HEK293 (cell line): Measurements from ENCODE around the gene TAOK3.

Experiments used
- CTCF ChIA-PET: fragments of 350-600 bp; formaldehyde crosslinking; extraction: SDS; loops from one replicate; lab custom pipeline; 2021; ENCODE audit warnings: antibody characterized with exemption; lab: Yijun Ruan, JAX
- POLR2A ChIA-PET: fragments of 300-600 bp; formaldehyde crosslinking; extraction: SDS; loops from one replicate; lab custom pipeline; 2020; ENCODE audit warnings: antibody characterized with exemption, inconsistent platforms; lab: Yijun Ruan, JAX
- H3K27ac ChIP-seq: fragments of 200-500 bp; sonication (Bioruptor generic); 2 replicates; pipeline ENCODE4 v1.5.1; 2014; ENCODE audit warnings: low read depth, low read length, control low read depth, inconsistent platforms; ENCODE audit errors: extremely low read depth
- H3K36me3 ChIP-seq, 2 experiments: fragments of 200-500 bp in 1 of 2; sonication (Bioruptor generic) in 1 of 2; 1 replicate in 1 of 2; 2 replicates in 1 of 2; pipeline ENCODE4 v1.5.1; 2014 to 2017; ENCODE audit warnings: inconsistent platforms in 2 of 2, low read length in 2 of 2; ENCODE audit not compliant: control insufficient read depth in 2 of 2, insufficient read depth in 1 of 2
- H3K4me1 ChIP-seq: fragments of 200-500 bp; sonication (Bioruptor generic); 2 replicates; pipeline ENCODE4 v1.5.1; 2014; ENCODE audit warnings: mild to moderate bottlenecking, low read length, inconsistent platforms; ENCODE audit not compliant: control insufficient read depth, insufficient read depth
- H3K4me3 ChIP-seq: 2 replicates; pipeline ENCODE4 v1.5.1; 2011; ENCODE audit warnings: low read depth, mild to moderate bottlenecking, control low read depth, low read length, moderate library complexity
- H3K9me3 ChIP-seq: fragments of 200-500 bp; sonication (Bioruptor generic); 2 replicates; pipeline ENCODE4 v1.5.1; 2014; ENCODE audit warnings: low read depth, low read length, inconsistent platforms; ENCODE audit not compliant: control insufficient read depth, insufficient read depth
- BCL11A ChIP-seq: fragments of 450-650 bp; formaldehyde crosslinking; IDR thresholded peaks from 2 replicates; pipeline ENCODE4 v1.5.1; 2016; ENCODE audit warnings: low read depth, missing biosample characterization, missing genetic modification characterization
- EGR2 ChIP-seq: fragments of 450-650 bp; formaldehyde crosslinking; IDR thresholded peaks from 2 replicates; pipeline ENCODE4 v1.5.1; 2016; ENCODE audit warnings: low read depth, missing biosample characterization, missing genetic modification characterization
- GFI1B ChIP-seq: fragments of 450-650 bp; formaldehyde crosslinking; IDR thresholded peaks from 2 replicates; pipeline ENCODE4 v1.5.1; 2016; ENCODE audit warnings: missing biosample characterization, missing genetic modification characterization
- KLF8 ChIP-seq: fragments of 450-650 bp; formaldehyde crosslinking; IDR thresholded peaks from 2 replicates; pipeline ENCODE4 v1.5.1; 2016; ENCODE audit warnings: missing biosample characterization, missing genetic modification characterization
- MEIS1 ChIP-seq: sonication (generic); formaldehyde crosslinking; IDR thresholded peaks from 2 replicates; pipeline ENCODE4 v1.8.1; 2022; ENCODE audit warnings: missing genetic modification reagents, mild to moderate bottlenecking, borderline replicate concordance
- OSR2 ChIP-seq: fragments of 450-650 bp; formaldehyde crosslinking; IDR thresholded peaks from 2 replicates; pipeline ENCODE4 v1.5.1; 2016; ENCODE audit warnings: missing biosample characterization, missing genetic modification characterization
- SALL2 ChIP-seq: fragments of 450-650 bp; formaldehyde crosslinking; IDR thresholded peaks from 2 replicates; pipeline ENCODE4 v1.5.0; 2017; ENCODE audit warnings: missing biosample characterization, mild to moderate bottlenecking, missing genetic modification characterization, borderline replicate concordance
- SP2 ChIP-seq: fragments of 450-650 bp; formaldehyde crosslinking; IDR thresholded peaks from 2 replicates; pipeline ENCODE4 v1.5.1; 2016; ENCODE audit warnings: missing biosample characterization, missing genetic modification characterization
- ZBTB20 ChIP-seq: fragments of 450-650 bp; formaldehyde crosslinking; IDR thresholded peaks from 2 replicates; pipeline ENCODE4 v1.5.1; 2016; ENCODE audit warnings: missing biosample characterization, missing genetic modification characterization
- ZNF121 ChIP-seq: fragments of 450-650 bp; formaldehyde crosslinking; IDR thresholded peaks from 2 replicates; pipeline ENCODE4 v1.5.1; 2016; ENCODE audit warnings: missing biosample characterization, missing genetic modification characterization
- ZNF155 ChIP-seq: fragments of 450-650 bp; formaldehyde crosslinking; IDR thresholded peaks from 2 replicates; pipeline ENCODE4 v1.5.1; 2016; ENCODE audit warnings: missing biosample characterization, missing genetic modification characterization
- ZNF19 ChIP-seq: fragments of 450-650 bp; formaldehyde crosslinking; IDR thresholded peaks from 2 replicates; pipeline ENCODE4; 2016; ENCODE audit warnings: missing biosample characterization, missing genetic modification characterization, low read depth
- ZNF211 ChIP-seq: fragments of 450-650 bp; formaldehyde crosslinking; IDR thresholded peaks from 2 replicates; pipeline ENCODE4 v1.5.1; 2016; ENCODE audit warnings: low read depth, missing biosample characterization, missing genetic modification characterization
- ZNF214 ChIP-seq: fragments of 450-650 bp; formaldehyde crosslinking; IDR thresholded peaks from 2 replicates; pipeline ENCODE4 v1.5.1; 2017; ENCODE audit warnings: missing biosample characterization, mild to moderate bottlenecking, missing genetic modification characterization, borderline replicate concordance
- ZNF223 ChIP-seq: fragments of 450-650 bp; formaldehyde crosslinking; IDR thresholded peaks from 2 replicates; pipeline ENCODE4 v1.5.1; 2016; ENCODE audit warnings: missing biosample characterization, missing genetic modification characterization
- ZNF335 ChIP-seq: fragments of 450-650 bp; formaldehyde crosslinking; conservative IDR thresholded peaks from 2 replicates; pipeline ENCODE4 v1.5.1; 2016; ENCODE audit warnings: missing biosample characterization, missing genetic modification characterization
- ZNF394 ChIP-seq: fragments of 450-650 bp; formaldehyde crosslinking; IDR thresholded peaks from 2 replicates; pipeline ENCODE4 v1.5.1; 2016; ENCODE audit warnings: missing biosample characterization, missing genetic modification characterization, mild to moderate bottlenecking, moderate library complexity, borderline replicate concordance
- ZNF510 ChIP-seq: fragments of 450-650 bp; formaldehyde crosslinking; IDR thresholded peaks from 2 replicates; pipeline ENCODE4 v1.5.1; 2018; ENCODE audit warnings: mild to moderate bottlenecking, missing genetic modification characterization, missing biosample characterization; ENCODE audit not compliant: insufficient replicate concordance
- ZNF514 ChIP-seq: fragments of 450-650 bp; formaldehyde crosslinking; IDR thresholded peaks from 2 replicates; pipeline ENCODE4 v1.5.1; 2016; ENCODE audit warnings: missing biosample characterization, missing genetic modification characterization
- ZNF555 ChIP-seq: fragments of 450-650 bp; formaldehyde crosslinking; conservative IDR thresholded peaks from 2 replicates; pipeline ENCODE4 v1.5.1; 2017; ENCODE audit warnings: missing biosample characterization, mild to moderate bottlenecking, missing genetic modification characterization, inconsistent platforms
- ZNF621 ChIP-seq: fragments of 450-650 bp; formaldehyde crosslinking; IDR thresholded peaks from 2 replicates; pipeline ENCODE4 v1.5.1; 2017; ENCODE audit warnings: missing biosample characterization, missing genetic modification characterization
- ZNF660 ChIP-seq: fragments of 450-650 bp; IDR thresholded peaks from 2 replicates; pipeline ENCODE4 v1.5.1; 2018; ENCODE audit warnings: missing biosample characterization, mild to moderate bottlenecking, missing genetic modification characterization
- ZNF76 ChIP-seq: fragments of 450-650 bp; formaldehyde crosslinking; IDR thresholded peaks from 2 replicates; pipeline ENCODE4; 2016; ENCODE audit warnings: low read depth, missing biosample characterization, missing genetic modification characterization, borderline replicate concordance
- ZNF792 ChIP-seq: fragments of 450-650 bp; formaldehyde crosslinking; IDR thresholded peaks from 2 replicates; pipeline ENCODE4 v1.5.1; 2016; ENCODE audit warnings: missing biosample characterization, missing genetic modification characterization
- ZSCAN16 ChIP-seq: fragments of 450-650 bp; formaldehyde crosslinking; IDR thresholded peaks from 2 replicates; pipeline ENCODE4 v1.5.1; 2016; ENCODE audit warnings: missing biosample characterization, missing genetic modification characterization
- TF ChIP-seq, protein P1 (sequence below): fragments of 450-650 bp; formaldehyde crosslinking; IDR thresholded peaks from 2 replicates; pipeline ENCODE4 v1.5.1; 2017; ENCODE audit warnings: missing biosample characterization, missing genetic modification characterization
- TF ChIP-seq, protein P2 (sequence below): IDR thresholded peaks from 2 replicates; pipeline ENCODE4 v1.6.1; 2011; ENCODE audit warnings: mild to moderate bottlenecking, low read depth, low read length, borderline replicate concordance
- TF ChIP-seq, protein P3 (sequence below): sonication (generic); formaldehyde crosslinking; IDR thresholded peaks from 2 replicates; pipeline ENCODE4 v1.8.1; 2022; ENCODE audit warnings: mild to moderate bottlenecking, moderate library complexity, missing genetic modification reagents

The TAOK3 gene

DNA sequence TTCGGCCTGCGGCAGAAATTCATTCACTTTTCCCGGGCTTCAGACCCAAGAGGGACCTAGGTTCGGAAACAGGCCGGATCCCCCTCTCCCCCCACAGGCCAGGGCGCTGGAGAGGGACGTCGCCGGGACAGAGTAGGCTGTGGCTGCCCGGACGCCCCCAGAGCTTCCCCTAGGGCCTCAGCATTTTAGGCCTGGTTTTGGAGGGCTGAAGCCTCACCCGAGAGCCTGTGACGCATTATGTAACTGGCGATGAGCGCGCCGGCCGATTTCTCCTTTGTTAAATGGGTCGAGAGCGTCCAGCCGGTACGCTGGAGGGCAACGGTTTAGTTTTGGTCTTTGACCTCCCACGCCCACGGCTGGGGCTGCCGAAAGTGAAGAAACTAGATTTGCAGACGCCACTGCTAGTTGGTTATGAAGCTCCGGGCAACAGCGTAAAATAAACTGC, 236.1 kb downstream of the TAOK3 start:
- peaks cover 26 to 44% of the 10 kb centered on the region in 2 experiments for H3K36me3 ChIP-seq
- peak overlapping the region; percentile 79 for H3K4me3 ChIP-seq
- POLR2A ChIA-PET, result interaction anchor here (1.0 to 1.8 kb wide), 10 partner anchors 12 to 241 kb away, joined by 3 to 12 read pairs (median 4); partner anchors contain the start of genes SUDS3, TAOK3, VSIG10 and WSB2
- H3K9me3 ChIP-seq, result no peaks in the 10 kb centered on the region
- peak overlapping the region; percentile 58; the same call in 1 of the 2 replicates for H3K27ac ChIP-seq
- no peak for TF ChIP-seq ZNF510 (tag by site-specific recombination)
- TF ChIP-seq OSR2 (tag by site-specific recombination), result no peak
- TF ChIP-seq, protein P1, sequence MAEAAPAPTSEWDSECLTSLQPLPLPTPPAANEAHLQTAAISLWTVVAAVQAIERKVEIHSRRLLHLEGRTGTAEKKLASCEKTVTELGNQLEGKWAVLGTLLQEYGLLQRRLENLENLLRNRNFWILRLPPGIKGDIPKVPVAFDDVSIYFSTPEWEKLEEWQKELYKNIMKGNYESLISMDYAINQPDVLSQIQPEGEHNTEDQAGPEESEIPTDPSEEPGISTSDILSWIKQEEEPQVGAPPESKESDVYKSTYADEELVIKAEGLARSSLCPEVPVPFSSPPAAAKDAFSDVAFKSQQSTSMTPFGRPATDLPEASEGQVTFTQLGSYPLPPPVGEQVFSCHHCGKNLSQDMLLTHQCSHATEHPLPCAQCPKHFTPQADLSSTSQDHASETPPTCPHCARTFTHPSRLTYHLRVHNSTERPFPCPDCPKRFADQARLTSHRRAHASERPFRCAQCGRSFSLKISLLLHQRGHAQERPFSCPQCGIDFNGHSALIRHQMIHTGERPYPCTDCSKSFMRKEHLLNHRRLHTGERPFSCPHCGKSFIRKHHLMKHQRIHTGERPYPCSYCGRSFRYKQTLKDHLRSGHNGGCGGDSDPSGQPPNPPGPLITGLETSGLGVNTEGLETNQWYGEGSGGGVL (tag by site-specific recombination), result peak; percentile 33; the same call in 1 of the 2 replicates
- TF ChIP-seq ZNF76 (tag by site-specific recombination), result no peak
- TF ChIP-seq EGR2 (tag by site-specific recombination), result peak; percentile 40; the same call in 1 of the 2 replicates
- no peak for TF ChIP-seq ZNF121 (tag by site-specific recombination)
- no peak for TF ChIP-seq ZNF514 (tag by site-specific recombination)
- no peak for TF ChIP-seq ZNF223 (tag by site-specific recombination)
- TF ChIP-seq ZNF214 (tag by site-specific recombination), result no peak
- peak; percentile 76 for TF ChIP-seq ZNF335
- TF ChIP-seq ZBTB20 (tag by site-specific recombination), result no peak
- TF ChIP-seq, all 188 proteins: peak for 3
- CTCF ChIA-PET, result interaction anchor here (0.7 to 1.6 kb wide), 3 partner anchors 16 to 240 kb away, joined by 3 to 8 read pairs (median 4); partner anchors contain the start of gene SUDS3
- peaks cover 8% of the 10 kb centered on the region; the same call in 1 of the 2 replicates for H3K4me1 ChIP-seq

DNA sequence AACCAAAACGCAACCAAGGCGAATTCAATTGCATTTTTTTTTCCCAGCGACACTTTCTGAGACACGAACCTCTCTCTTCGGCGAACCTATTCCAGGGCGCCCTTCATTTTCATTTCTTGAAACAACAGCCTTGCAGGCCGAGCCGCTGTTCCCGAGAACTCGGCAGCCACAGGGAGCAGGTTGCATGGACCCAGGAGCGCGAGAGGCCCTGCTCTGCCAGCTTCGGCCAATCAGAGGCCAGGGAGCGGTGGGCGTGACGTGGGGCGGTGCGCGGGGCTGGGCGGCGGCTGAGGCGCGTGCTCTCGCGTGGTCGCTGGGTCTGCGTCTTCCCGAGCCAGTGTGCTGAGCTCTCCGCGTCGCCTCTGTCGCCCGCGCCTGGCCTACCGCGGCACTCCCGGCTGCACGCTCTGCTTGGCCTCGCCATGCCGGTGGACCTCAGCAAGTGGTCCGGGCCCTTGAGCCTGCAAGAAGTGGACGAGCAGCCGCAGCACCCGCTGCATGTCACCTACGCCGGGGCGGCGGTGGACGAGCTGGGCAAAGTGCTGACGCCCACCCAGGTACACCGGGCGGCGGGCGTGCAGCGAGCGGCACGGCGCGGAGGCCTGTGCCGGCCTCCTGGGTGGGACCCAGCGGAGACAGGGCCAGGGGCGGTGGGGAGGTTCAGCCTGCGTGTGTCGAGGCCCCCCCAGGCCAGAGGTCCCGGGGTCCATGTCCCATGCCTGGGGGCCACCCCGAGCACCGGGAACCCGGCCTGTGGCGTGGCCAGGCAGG, 236.7 kb downstream of the TAOK3 start, which contains the start of gene PEBP1:
Gene PEBP1 (plus strand): TSS at position 337 of the 771 bp plus-strand sequence. CDS start 86 bp downstream, at position 423.
- ChIA-PET CTCF (interaction anchor here (0.7 to 1.6 kb wide), 3 partner anchors 16 to 240 kb away, joined by 3 to 8 read pairs (median 4); partner anchors contain the start of gene SUDS3), POLR2A (interaction anchor here (0.6 to 1.8 kb wide), 16 partner anchors 11 to 379 kb away, joined by 3 to 12 read pairs (median 4); partner anchors contain the start of genes SUDS3, TAOK3, VSIG10 and WSB2)
- peak within 1 kb of the TSS; percentile 58; the same call in 1 of the 2 replicates for H3K27ac ChIP-seq
- H3K36me3 ChIP-seq, result peaks cover 21 to 38% of the 10 kb centered on the region in 2 experiments
- peaks cover 10% of the 10 kb centered on the region; the same call in 1 of the 2 replicates for H3K4me1 ChIP-seq
- H3K4me3 ChIP-seq, result peak within 1 kb of the TSS; percentile 79
- no peaks in the 10 kb centered on the region for H3K9me3 ChIP-seq
- TF ChIP-seq ZNF660 (tag by site-specific recombination) (peak; percentile 55; the same call in 1 of the 2 replicates), ZNF555 (tag by site-specific recombination) (no peak), ZNF19 (tag by site-specific recombination) (no peak), ZSCAN16 (tag by site-specific recombination) (0 out of 2 replicates have a peak, but pooled peaks have one; percentile 64), ZNF792 (tag by site-specific recombination) (no peak), ZNF394 (no peak; the same call in 1 of the 2 replicates), KLF8 (tag by site-specific recombination) (peak; percentile 98), MEIS1 (CRISPR knock-in tag) (no peak), ZNF155 (tag by site-specific recombination) (no peak), SP2 (tag by site-specific recombination) (peak; percentile 96), GFI1B (tag by site-specific recombination) (no peak), SALL2 (tag by site-specific recombination) (no peak), ZNF211 (no peak), BCL11A (tag by site-specific recombination) (no peak), ZNF621 (tag by site-specific recombination) (no peak)
- TF ChIP-seq, protein P2, sequence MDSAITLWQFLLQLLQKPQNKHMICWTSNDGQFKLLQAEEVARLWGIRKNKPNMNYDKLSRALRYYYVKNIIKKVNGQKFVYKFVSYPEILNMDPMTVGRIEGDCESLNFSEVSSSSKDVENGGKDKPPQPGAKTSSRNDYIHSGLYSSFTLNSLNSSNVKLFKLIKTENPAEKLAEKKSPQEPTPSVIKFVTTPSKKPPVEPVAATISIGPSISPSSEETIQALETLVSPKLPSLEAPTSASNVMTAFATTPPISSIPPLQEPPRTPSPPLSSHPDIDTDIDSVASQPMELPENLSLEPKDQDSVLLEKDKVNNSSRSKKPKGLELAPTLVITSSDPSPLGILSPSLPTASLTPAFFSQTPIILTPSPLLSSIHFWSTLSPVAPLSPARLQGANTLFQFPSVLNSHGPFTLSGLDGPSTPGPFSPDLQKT, result no peak
- TF ChIP-seq, protein P3, sequence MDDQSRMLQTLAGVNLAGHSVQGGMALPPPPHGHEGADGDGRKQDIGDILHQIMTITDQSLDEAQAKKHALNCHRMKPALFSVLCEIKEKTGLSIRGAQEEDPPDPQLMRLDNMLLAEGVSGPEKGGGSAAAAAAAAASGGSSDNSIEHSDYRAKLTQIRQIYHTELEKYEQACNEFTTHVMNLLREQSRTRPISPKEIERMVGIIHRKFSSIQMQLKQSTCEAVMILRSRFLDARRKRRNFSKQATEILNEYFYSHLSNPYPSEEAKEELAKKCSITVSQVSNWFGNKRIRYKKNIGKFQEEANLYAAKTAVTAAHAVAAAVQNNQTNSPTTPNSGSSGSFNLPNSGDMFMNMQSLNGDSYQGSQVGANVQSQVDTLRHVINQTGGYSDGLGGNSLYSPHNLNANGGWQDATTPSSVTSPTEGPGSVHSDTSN (CRISPR knock-in tag), result peak; percentile 85
